GM12873 (cell line): Measurements from ENCODE around the gene BHLHE40.

Source experiments
- CTCF ChIP-seq: IDR thresholded peaks from 2 replicates; pipeline ENCODE4 v1.5.1; 2012; ENCODE audit warnings: low read depth, mild to moderate bottlenecking, moderate library complexity, low read length, control low read depth; ENCODE audit not compliant: insufficient read depth; ENCODE audit errors: missing control alignments

Gene BHLHE40

GRCh38 chr3:4959180-4959579 lies 20.1 kb upstream of the BHLHE40 start:
- no peak for TF ChIP-seq CTCF

DNA sequence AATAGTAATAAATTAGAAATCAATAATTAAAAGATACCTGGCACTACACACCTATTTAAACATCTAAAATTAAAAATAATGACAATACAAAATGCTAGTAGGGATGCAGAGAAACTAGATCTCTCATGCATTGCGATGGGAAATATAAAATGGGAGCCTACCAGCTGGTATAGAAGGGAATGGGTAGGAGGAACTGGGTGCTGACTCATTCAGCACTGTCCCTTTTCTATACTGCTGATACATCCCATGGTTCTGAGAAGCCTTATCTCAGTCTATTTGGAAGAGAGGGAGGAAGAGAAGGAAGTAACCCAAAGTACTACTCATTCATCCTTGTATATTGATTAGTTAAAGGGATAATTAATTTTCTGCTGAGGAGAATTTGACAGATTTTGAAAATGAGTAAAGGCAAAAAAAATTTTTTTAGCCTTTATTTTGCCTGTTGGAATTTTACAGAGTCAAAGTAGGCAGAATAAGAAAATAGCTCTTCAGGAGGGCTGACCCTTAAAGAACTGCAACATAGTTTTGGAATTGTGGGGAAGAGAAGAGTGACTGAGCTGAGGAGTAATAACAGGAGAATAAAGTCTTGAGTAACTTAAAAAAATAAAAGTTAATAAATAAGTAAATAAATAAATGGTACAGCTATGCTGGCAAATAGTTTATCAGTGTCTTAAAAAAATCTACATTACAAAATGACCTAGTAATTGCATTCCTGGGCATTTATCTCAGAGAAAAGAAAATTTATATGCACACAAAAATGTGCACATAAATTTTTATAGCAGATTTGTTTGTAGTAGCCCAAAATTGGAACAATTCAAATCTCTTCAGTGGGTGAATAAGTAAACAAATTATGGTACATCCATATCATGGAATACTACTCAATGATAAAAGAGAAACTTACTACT lies 15.3 kb upstream of the BHLHE40 start:
- no peak for TF ChIP-seq CTCF

GRCh38 chr3:4971838-4972237 lies 7.4 kb upstream of the BHLHE40 start:
- TF ChIP-seq CTCF = no peak

GRCh38 chr3:4972652-4973643 lies 6.3 kb upstream of the BHLHE40 start:
- no peak for TF ChIP-seq CTCF

GRCh38 chr3:4974154-4974553 lies 5.1 kb upstream of the BHLHE40 start:
- TF ChIP-seq CTCF = no peak

- TF ChIP-seq CTCF = peak; percentile 64
These were observed 3.1 kb upstream of the BHLHE40 start for GRCh38 chr3:4976109-4976508.
